Stomach smooth muscle (tissue), 2 donors: ENCODE measurements around the gene IFT74.
"Not testable (repeated sequence)": the region's sequence is repeated elsewhere in the genome, so short reads cannot be mapped to it uniquely, and the experiment has no call there.

Experiments used
- H3K27ac ChIP-seq: one replicate; pipeline ENCODE4 v1.7.0; 2013; ENCODE audit warnings: mild to moderate bottlenecking, low read length, inconsistent platforms
- H3K27me3 ChIP-seq, 2 donors: one replicate each; pipeline ENCODE4 v1.7.0; 2013; ENCODE audit warnings: low read length in 2 of 2; ENCODE audit not compliant: insufficient read depth in 2 of 2, control insufficient read depth in 1 of 2
- H3K36me3 ChIP-seq, 2 donors: one replicate each; pipeline ENCODE4 v1.7.0; 2013; ENCODE audit warnings: low read length in 2 of 2; ENCODE audit not compliant: control insufficient read depth in 2 of 2, insufficient read depth in 2 of 2
- H3K4me1 ChIP-seq: one replicate; pipeline ENCODE4 v1.7.0; 2013; ENCODE audit warnings: low read length; ENCODE audit not compliant: control insufficient read depth, insufficient read depth
- H3K4me3 ChIP-seq, 2 donors: one replicate each; pipeline ENCODE4 v1.7.0; 2013; ENCODE audit warnings: low read length in 2 of 2
- H3K9ac ChIP-seq, 2 donors: one replicate each; pipeline ENCODE4 v1.7.0; 2013; ENCODE audit warnings: low read length in 2 of 2, mild to moderate bottlenecking in 1 of 2
- H3K9me3 ChIP-seq, 2 donors: one replicate each; pipeline ENCODE4 v1.7.0; 2013; ENCODE audit warnings: low read length in 2 of 2; ENCODE audit not compliant: control insufficient read depth in 2 of 2
- donor health status: healthy.
- donor health status: Pancreatic carcinoma.

IFT74 gene

GRCh38 chr9:27073841-27074728 lies 117.9 kb downstream of the IFT74 start:
- H3K27ac ChIP-seq: no peak overlapping the region
- H3K4me3 ChIP-seq: no peak overlapping the region
- no peak overlapping the region for H3K9ac ChIP-seq
- H3K9me3 ChIP-seq: no peaks in the 10 kb centered on the region
- H3K36me3 ChIP-seq: peaks cover 0 to 3% of the 10 kb centered on the region in 2 donors
- no peaks in the 10 kb centered on the region for H3K27me3 ChIP-seq
- H3K4me1 ChIP-seq: no peaks in the 10 kb centered on the region

GRCh38 chr9:27078685-27079084 lies 122.5 kb downstream of the IFT74 start:
- H3K4me3 ChIP-seq: no peak overlapping the region

DNA sequence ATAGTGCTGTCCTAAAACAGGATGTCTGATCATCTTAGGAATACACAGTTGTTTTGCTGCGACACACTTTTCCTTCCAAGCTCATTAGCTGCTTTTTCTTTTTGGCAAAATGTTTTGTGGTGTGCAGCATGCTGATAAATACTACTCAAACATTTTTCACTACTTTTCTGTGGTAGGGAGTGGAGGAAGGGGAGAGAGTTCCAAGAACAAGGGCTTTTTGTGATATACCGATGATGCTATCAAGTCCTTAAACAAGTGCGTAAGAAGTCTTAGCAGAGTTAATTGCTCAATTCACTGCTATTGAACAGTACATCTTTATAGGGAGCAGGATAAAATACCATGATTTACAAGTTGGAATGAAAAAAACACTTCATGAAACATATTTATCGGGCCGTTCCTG lies 129.2 kb downstream of the IFT74 start:
- H3K36me3 ChIP-seq: no peaks in the 10 kb centered on the region
- H3K4me1 ChIP-seq: peaks cover 2% of the 10 kb centered on the region
- no peak overlapping the region for H3K9ac ChIP-seq
- no peaks in the 10 kb centered on the region for H3K9me3 ChIP-seq
- H3K27me3 ChIP-seq: no peaks in the 10 kb centered on the region
- no peak overlapping the region for H3K27ac ChIP-seq
- no peak overlapping the region for H3K4me3 ChIP-seq

More at GRCh38 chr9:27078685-27079084, 122.5 kb downstream of the IFT74 start:
- H3K9ac ChIP-seq: no peak overlapping the region
- H3K27ac ChIP-seq: no peak overlapping the region
- H3K9me3 ChIP-seq: no peaks in the 10 kb centered on the region
- H3K36me3 ChIP-seq: peaks cover 0 to 3% of the 10 kb centered on the region in 2 donors
- H3K27me3 ChIP-seq: no peaks in the 10 kb centered on the region
- H3K4me1 ChIP-seq: no peaks in the 10 kb centered on the region

- H3K27ac ChIP-seq: peak overlapping the region; percentile 53
- H3K36me3 ChIP-seq: no peaks in the 10 kb centered on the region
- no peak overlapping the region for H3K9ac ChIP-seq
- peak overlapping the region in 1 of 2 donors; percentile 9 for H3K4me3 ChIP-seq
- no peaks in the 10 kb centered on the region for H3K27me3 ChIP-seq
- H3K4me1 ChIP-seq: peaks cover 2% of the 10 kb centered on the region
- no peaks in the 10 kb centered on the region for H3K9me3 ChIP-seq
Observed at GRCh38 chr9:27086818-27087680, 130.8 kb downstream of the IFT74 start.

DNA sequence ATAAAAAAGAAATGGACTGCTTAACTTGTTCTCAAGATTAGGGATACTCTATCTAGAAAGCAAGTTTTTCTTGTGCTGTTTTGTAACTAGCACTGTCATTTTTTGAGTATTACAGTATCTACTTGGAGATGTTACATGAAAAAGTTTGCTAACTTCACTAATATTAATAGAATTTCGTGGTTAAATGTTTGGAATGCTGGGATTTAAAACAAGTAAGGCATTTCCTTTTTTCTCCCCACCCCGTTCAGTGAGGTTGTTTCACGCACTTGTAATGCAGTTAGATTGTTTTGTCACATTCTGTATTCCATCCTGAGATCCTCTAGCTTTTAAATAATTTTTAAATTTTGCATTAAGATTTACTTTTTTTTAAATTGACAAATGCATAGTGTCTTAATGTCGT lies 132.8 kb downstream of the IFT74 start:
- Histone ChIP-seq H3K27ac (no peak overlapping the region), H3K36me3 (no peaks in the 10 kb centered on the region), H3K4me3 (no peak overlapping the region), H3K9me3 (no peaks in the 10 kb centered on the region), H3K27me3 (no peaks in the 10 kb centered on the region), H3K9ac (no peak overlapping the region), H3K4me1 (peaks cover 2% of the 10 kb centered on the region)

DNA sequence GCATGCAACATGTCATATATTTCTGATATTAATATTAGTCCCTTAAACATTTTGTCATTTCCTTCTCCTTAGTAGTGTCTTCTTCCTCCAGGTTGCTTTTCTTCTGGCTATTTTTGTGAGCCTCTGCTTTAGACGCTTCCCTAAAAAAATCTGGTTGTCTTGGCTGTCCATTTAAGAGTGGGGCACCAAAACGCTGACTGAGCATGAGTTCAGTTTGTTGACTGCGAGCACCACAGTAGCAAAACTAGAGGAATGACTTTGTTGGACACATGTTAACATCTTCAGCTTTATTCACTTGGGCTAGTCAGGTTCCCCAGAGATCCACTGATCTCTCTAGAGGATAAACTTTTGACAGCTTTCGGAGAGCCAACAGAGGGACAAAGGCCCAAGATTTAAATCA lies 133.5 kb downstream of the IFT74 start:
- Histone ChIP-seq H3K4me1 (peaks cover 2% of the 10 kb centered on the region), H3K36me3 (no peaks in the 10 kb centered on the region), H3K27me3 (no peaks in the 10 kb centered on the region), H3K9ac (no peak overlapping the region), H3K27ac (no peak overlapping the region), H3K9me3 (no peaks in the 10 kb centered on the region), H3K4me3 (no peak overlapping the region)

- Histone ChIP-seq H3K27ac (no peak overlapping the region), H3K9me3 (no peaks in the 10 kb centered on the region), H3K36me3 (no peaks in the 10 kb centered on the region), H3K4me1 (peaks cover 2% of the 10 kb centered on the region), H3K27me3 (no peaks in the 10 kb centered on the region), H3K9ac (no peak overlapping the region), H3K4me3 (no peak overlapping the region)
Observed at GRCh38 chr9:27090231-27090630, 134.0 kb downstream of the IFT74 start.

DNA sequence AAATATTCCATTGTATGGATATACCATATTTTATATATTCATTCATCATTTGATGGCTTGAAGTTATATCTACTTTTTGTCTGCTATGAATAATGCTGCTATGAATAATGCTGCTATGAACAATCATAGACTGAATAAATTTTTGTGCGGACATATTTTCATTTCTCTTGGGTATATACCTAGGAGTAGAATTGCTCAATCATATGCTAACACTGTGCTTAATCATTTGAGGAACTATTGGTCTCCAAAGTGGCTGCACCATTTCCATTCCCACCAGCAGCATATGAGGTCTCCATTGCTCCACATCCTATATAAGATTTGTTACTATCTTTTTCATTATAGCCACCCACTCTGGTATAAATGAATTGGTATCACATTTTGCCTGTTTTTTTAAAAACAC lies 134.5 kb downstream of the IFT74 start:
- Histone ChIP-seq H3K9ac (no peak overlapping the region), H3K9me3 (no peaks in the 10 kb centered on the region), H3K27ac (no peak overlapping the region), H3K27me3 (no peaks in the 10 kb centered on the region), H3K4me3 (no peak overlapping the region), H3K36me3 (no peaks in the 10 kb centered on the region), H3K4me1 (peaks cover 2% of the 10 kb centered on the region)

GRCh38 chr9:27092496-27092895 lies 136.3 kb downstream of the IFT74 start:
- not testable (repeated sequence) for H3K27ac ChIP-seq, H3K36me3 ChIP-seq, H3K27me3 ChIP-seq, H3K9me3 ChIP-seq, H3K9ac ChIP-seq, H3K4me3 ChIP-seq, H3K4me1 ChIP-seq

DNA sequence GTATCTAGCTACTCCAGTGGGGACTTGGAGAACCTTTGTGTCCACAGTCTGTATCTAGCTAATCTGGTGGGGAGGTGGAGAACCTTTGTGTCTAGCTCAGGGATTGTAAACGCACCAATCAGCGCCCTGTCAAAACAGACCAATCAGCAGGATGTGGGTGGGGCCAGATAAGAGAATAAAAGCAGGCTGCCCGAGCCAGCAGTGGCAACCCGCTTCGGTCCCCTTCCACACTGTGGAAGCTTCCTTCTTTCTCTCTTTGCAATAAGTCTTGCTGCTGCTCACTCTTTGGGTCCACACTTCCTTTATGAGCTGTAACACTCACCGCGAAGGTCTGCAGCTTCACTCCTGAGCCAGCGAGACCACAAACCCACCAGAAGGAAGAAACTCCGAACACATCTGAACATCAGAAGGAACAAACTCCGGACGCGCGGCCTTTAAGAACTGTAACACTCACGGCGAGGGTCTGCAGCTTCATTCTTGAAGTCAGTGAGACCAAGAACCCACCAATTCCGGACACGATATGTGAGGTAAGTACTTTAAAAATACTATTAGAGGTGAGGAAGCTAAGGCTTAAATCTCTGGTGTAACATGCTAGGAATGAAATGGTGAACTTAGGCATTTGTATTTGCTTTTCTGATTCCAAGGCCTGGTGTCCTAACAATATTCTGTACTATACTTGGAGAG lies 137.3 kb downstream of the IFT74 start:
- not testable (repeated sequence) for H3K9ac ChIP-seq, H3K27ac ChIP-seq, H3K4me3 ChIP-seq, H3K9me3 ChIP-seq, H3K27me3 ChIP-seq, H3K4me1 ChIP-seq, H3K36me3 ChIP-seq
